Hepatocyte (in vitro differentiated cells): ENCODE measurements around the gene CCL25. TPM values are rescaled to one million over a fixed set of nuclear protein-coding genes. Genes with fewer than 3 reads are reported as not detected.

Experiments
- DNase-seq: peaks from one replicate; pipeline ENCODE4 v3.0.0-alpha.2; 2016; ENCODE audit warnings: low spot score
- H2AFZ ChIP-seq: fragments of 200-600 bp; sonication (generic); 2 replicates; pipeline ENCODE4 v1.6.0; 2016; ENCODE audit warnings: antibody characterized with exemption, mild to moderate bottlenecking
- H3K27ac ChIP-seq: fragments of 200-600 bp; sonication (generic); 2 replicates; pipeline ENCODE4 v1.5.1; 2016; ENCODE audit warnings: mild to moderate bottlenecking
- H3K27me3 ChIP-seq: fragments of 200-600 bp; sonication (generic); 2 replicates; pipeline ENCODE4 v1.6.1; 2016
- H3K36me3 ChIP-seq: fragments of 200-600 bp; sonication (generic); replicated peaks from 2 replicates; pipeline ENCODE4 v1.5.1; 2016; ENCODE audit warnings: low read depth; ENCODE audit not compliant: insufficient read depth
- H3K4me1 ChIP-seq: fragments of 200-600 bp; sonication (generic); 2 replicates; pipeline ENCODE4 v1.5.1; 2016; ENCODE audit warnings: mild to moderate bottlenecking, moderate library complexity; ENCODE audit not compliant: insufficient read depth
- H3K4me2 ChIP-seq: fragments of 200-600 bp; sonication (generic); 2 replicates; pipeline ENCODE4 v1.6.0; 2016
- H3K4me3 ChIP-seq: fragments of 200-600 bp; sonication (generic); 2 replicates; pipeline ENCODE4 v1.5.1; 2016; ENCODE audit warnings: mild to moderate bottlenecking
- H3K79me2 ChIP-seq: fragments of 200-600 bp; sonication (generic); 2 replicates; pipeline ENCODE4 v1.6.0; 2017; ENCODE audit warnings: mild to moderate bottlenecking
- H3K9me2 ChIP-seq: fragments of 200-600 bp; sonication (generic); replicated peaks from 2 replicates; pipeline ENCODE4 v1.6.0; 2017; ENCODE audit warnings: mild to moderate bottlenecking; ENCODE audit not compliant: insufficient read depth
- H3K9me3 ChIP-seq: fragments of 200-600 bp; sonication (generic); 2 replicates; pipeline ENCODE4 v1.5.1; 2016; ENCODE audit warnings: low read depth, mild to moderate bottlenecking
- H4K20me1 ChIP-seq: fragments of 200-600 bp; sonication (generic); 2 replicates; pipeline ENCODE4 v1.6.0; 2016; ENCODE audit warnings: mild to moderate bottlenecking; ENCODE audit not compliant: insufficient read depth, poor library complexity, severe bottlenecking
- CTCF ChIP-seq: fragments of 200-600 bp; sonication (generic); IDR thresholded peaks from 2 replicates; pipeline ENCODE4 v1.5.1; 2016; ENCODE audit warnings: antibody characterized with exemption, mild to moderate bottlenecking; ENCODE audit not compliant: poor library complexity
- EZH2 ChIP-seq: fragments of 200-600 bp; sonication (generic); IDR thresholded peaks from 2 replicates; pipeline ENCODE4 v1.6.1; 2016; ENCODE audit warnings: antibody characterized with exemption, mild to moderate bottlenecking, borderline replicate concordance
- EZH2phosphoT487 ChIP-seq: fragments of 200-600 bp; sonication (generic); IDR thresholded peaks from one replicate; pipeline ENCODE4 v1.6.1; 2018; ENCODE audit warnings: antibody characterized with exemption, mild to moderate bottlenecking, low read depth, moderate library complexity; ENCODE audit not compliant: unreplicated experiment, severe bottlenecking
- WGBS: methylation state at CpG from one replicate; pipeline ENCODE4 v1.1.6; 2016; ENCODE audit warnings: low lambda C conversion rate; ENCODE audit errors: missing lambda C conversion rate; 5-methylcytosine and 5-hydroxymethylcytosine counted together
- polyA plus RNA-seq: library from polyadenylated mRNA; unstranded; fragments of >200 nt; fragmentation: Nextera tagmentation; extraction: Ambion mirVana; gene quantifications from 2 replicates; pipeline ENCODE4 v1.2.1, GENCODE V29; 2016
- total RNA-seq: library from RNA; depleted of rRNA; stranded (reverse); fragments of >200 nt; gene quantifications from 2 replicates; pipeline ENCODE4 v1.2.3, GENCODE V29; 2014

Gene CCL25
- total and polyA plus RNA-seq, 2 experiments from 2014 or later: not detected

- H2AFZ ChIP-seq: no peak overlapping the region
- WGBS: 91% methylated on average over 15 of the region's 15 CpGs
- peaks cover 8% of the 10 kb centered on the region for H3K9me3 ChIP-seq
- TF ChIP-seq EZH2phosphoT487: no peak
- H3K27ac ChIP-seq: no peak overlapping the region
- H3K79me2 ChIP-seq: no peaks in the 10 kb centered on the region
- H4K20me1 ChIP-seq: no peaks in the 10 kb centered on the region
- H3K36me3 ChIP-seq: no peaks in the 10 kb centered on the region
- H3K4me3 ChIP-seq: no peak overlapping the region
- no peaks in the 10 kb centered on the region for H3K4me1 ChIP-seq
- no peaks in the 10 kb centered on the region for H3K9me2 ChIP-seq
- DNase-seq: no peak
- H3K27me3 ChIP-seq: no peaks in the 10 kb centered on the region
- no peak overlapping the region for H3K4me2 ChIP-seq
These were observed 19.4 kb downstream of the CCL25 start for GRCh38 chr19:8071912-8072311.

DNA sequence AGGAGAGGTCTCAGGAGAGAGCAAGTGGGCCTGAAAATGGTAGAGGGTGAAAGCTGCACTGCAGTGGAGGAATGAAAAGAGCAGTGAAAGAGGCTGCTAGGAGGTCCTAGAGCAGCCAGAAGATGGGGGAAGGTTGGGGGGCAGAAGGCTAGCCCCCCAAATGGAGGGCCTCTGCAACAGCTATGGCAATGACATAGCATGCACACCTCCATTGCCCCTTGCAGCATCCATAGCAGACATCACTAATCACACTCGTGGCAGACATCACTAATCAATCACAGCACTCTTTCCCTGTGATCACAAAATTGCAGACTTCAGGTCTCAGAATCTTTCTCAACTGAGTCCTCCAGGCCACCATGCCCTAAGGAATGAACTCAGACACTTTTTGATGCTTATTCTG is 21.9 kb downstream of the CCL25 start:
- 84% methylated on average over 1 of the region's 1 CpG for WGBS
- no peaks in the 10 kb centered on the region for H4K20me1 ChIP-seq
- no peaks in the 10 kb centered on the region for H3K36me3 ChIP-seq
- TF ChIP-seq EZH2 (no peak), CTCF (no peak), EZH2phosphoT487 (no peak)
- peaks cover 7% of the 10 kb centered on the region for H3K9me3 ChIP-seq
- no peak overlapping the region for H2AFZ ChIP-seq
- no peak overlapping the region for H3K4me2 ChIP-seq
- no peak overlapping the region for H3K27ac ChIP-seq
- H3K9me2 ChIP-seq: no peaks in the 10 kb centered on the region
- H3K4me1 ChIP-seq: no peaks in the 10 kb centered on the region
- H3K79me2 ChIP-seq: no peaks in the 10 kb centered on the region
- H3K27me3 ChIP-seq: no peaks in the 10 kb centered on the region
- H3K4me3 ChIP-seq: no peak overlapping the region
- no peak for DNase-seq

DNA sequence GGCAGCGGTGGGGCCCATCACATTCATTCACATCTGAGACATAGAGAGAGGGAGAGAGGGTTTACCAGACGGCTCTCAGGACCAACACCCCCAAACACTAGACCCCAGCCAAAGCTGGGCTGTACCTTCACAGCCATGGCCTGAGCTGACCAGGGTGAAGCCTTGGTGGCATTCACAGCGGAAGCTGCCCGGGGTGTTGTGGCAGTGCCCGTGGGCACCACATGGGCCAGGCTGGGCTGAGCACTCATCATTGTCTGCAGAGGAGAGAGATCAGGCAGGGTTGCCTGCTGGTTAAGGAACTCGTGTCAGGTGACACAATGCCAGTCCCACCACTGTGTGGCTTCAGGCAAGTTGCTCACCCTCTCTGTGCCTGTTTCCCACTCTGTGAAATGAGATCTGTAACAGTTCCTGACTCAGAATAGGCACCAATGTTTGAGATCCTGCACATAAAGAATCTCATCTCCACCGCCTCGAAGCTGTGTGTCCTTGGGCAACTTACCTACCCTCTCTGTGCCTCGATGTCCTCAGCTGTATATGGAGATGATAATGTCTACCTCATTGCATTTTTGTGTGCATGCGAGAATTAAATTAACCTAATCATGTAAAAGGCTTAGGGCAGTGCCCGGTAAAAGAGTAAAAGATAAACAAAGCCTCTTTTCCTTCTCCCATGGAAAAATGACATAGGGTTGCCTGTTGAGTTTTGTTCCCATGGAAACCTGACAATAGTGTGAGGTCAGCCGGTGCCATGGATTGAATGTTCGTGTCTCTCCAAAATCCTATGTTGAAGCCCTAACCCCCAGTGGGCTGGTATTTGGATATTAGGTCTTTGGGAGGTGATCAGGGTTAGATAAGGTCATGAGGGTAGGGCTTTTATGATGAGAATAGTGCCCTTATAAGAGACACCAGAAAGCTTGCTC is 22.9 kb downstream of the CCL25 start:
- Histone ChIP-seq H3K79me2 (no peaks in the 10 kb centered on the region), H2AFZ (no peak overlapping the region), H4K20me1 (no peaks in the 10 kb centered on the region), H3K4me3 (no peak overlapping the region), H3K36me3 (no peaks in the 10 kb centered on the region), H3K4me2 (no peak overlapping the region), H3K9me2 (no peaks in the 10 kb centered on the region), H3K9me3 (no peaks in the 10 kb centered on the region), H3K27me3 (no peaks in the 10 kb centered on the region), H3K4me1 (no peaks in the 10 kb centered on the region), H3K27ac (no peak overlapping the region)
- 91% methylated on average over 13 of the region's 13 CpGs for WGBS
- no peak for DNase-seq
- TF ChIP-seq EZH2phosphoT487: no peak
- no peak for TF ChIP-seq CTCF
- TF ChIP-seq EZH2: no peak

DNA sequence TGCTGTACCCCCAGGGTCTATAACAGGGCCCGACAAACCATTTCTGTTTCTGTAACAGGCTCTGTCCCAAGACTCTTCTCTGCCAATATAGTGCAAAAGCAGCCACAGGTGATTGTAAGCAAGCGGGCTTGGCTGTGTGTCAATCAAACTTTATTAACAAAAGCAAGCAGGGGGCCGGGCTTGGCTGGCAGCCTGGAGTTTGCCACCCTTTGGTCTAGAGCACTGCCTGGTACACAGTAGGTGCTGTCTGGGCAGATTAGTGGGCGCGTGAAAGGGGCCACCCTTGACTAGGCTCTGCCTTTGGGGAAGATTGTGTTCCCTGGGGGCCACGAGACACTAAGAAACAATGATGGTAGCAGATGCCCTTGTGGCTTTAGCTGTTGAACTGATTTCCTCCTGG is 27.4 kb downstream of the CCL25 start:
- no peak overlapping the region for H3K4me2 ChIP-seq
- no peaks in the 10 kb centered on the region for H3K4me1 ChIP-seq
- no peaks in the 10 kb centered on the region for H3K27me3 ChIP-seq
- no peak overlapping the region for H3K4me3 ChIP-seq
- H3K9me3 ChIP-seq: no peaks in the 10 kb centered on the region
- no peak for DNase-seq
- no peaks in the 10 kb centered on the region for H3K36me3 ChIP-seq
- H4K20me1 ChIP-seq: no peaks in the 10 kb centered on the region
- H3K27ac ChIP-seq: no peak overlapping the region
- no peaks in the 10 kb centered on the region for H3K9me2 ChIP-seq
- WGBS: 96% methylated on average over 6 of the region's 6 CpGs
- no peak overlapping the region for H2AFZ ChIP-seq
- TF ChIP-seq EZH2phosphoT487: no peak
- no peak for TF ChIP-seq CTCF
- no peak for TF ChIP-seq EZH2
- no peaks in the 10 kb centered on the region for H3K79me2 ChIP-seq
